OCI-LY7 (cell line): ENCODE data around the gene KDSR. TPM values are rescaled to one million over a fixed set of nuclear protein-coding genes. Genes with fewer than 3 reads are reported as not detected.

Experiments
- BruUV-seq: library from RNA; stranded (reverse); fragments of 400-500 nt; replicated peaks from 2 replicates; lab custom pipeline; 2021; lab: Mats Ljungman, UMichigan
- CTCF ChIA-PET: fragments of 300-600 bp; sonication (Branson Sonifier 250); formaldehyde crosslinking; loops from one replicate; lab custom pipeline; 2022; ENCODE audit warnings: antibody characterized with exemption; ENCODE audit not compliant: unreplicated experiment; lab: Charles Lee
- POLR2A ChIA-PET: fragments of 300-600 bp; sonication (Branson Sonifier 250); formaldehyde crosslinking; loops from one replicate; lab custom pipeline; 2022; ENCODE audit warnings: antibody characterized with exemption; lab: Charles Lee
- DNase-seq: peaks from one replicate; pipeline ENCODE4 v3.0.0-alpha.2; 2015; ENCODE audit warnings: low spot score
- H2AFZ ChIP-seq: fragments of 200-600 bp; sonication (generic), shearing (Covaris generic); 2 replicates; pipeline ENCODE4 v1.6.1; 2014; ENCODE audit warnings: mild to moderate bottlenecking, antibody characterized with exemption, low read length, moderate library complexity
- H3K27ac ChIP-seq: fragments of 200-600 bp; sonication (generic); 2 replicates; pipeline ENCODE4 v1.5.1; 2014; ENCODE audit warnings: mixed run types, low read depth, mild to moderate bottlenecking, moderate library complexity, low read length, inconsistent platforms; ENCODE audit not compliant: poor library complexity, severe bottlenecking
- H3K36me3 ChIP-seq: fragments of 200-600 bp; sonication (generic); 2 replicates; pipeline ENCODE4 v1.6.1; 2014; ENCODE audit warnings: mild to moderate bottlenecking, antibody characterized with exemption, low read length, moderate library complexity, mixed read lengths; ENCODE audit not compliant: insufficient read depth
- H3K4me1 ChIP-seq: fragments of 200-600 bp; sonication (generic); 2 replicates; pipeline ENCODE4 v1.5.1; 2014; ENCODE audit warnings: mild to moderate bottlenecking, low read length; ENCODE audit not compliant: insufficient read depth, poor library complexity, severe bottlenecking
- H3K4me2 ChIP-seq: fragments of 200-600 bp; sonication (generic); 2 replicates; pipeline ENCODE4 v1.6.1; 2014; ENCODE audit warnings: mild to moderate bottlenecking, low read length
- H3K4me3 ChIP-seq: fragments of 200-600 bp; sonication (generic); 2 replicates; pipeline ENCODE4 v1.5.1; 2014; ENCODE audit warnings: mild to moderate bottlenecking, low read depth, low read length; ENCODE audit not compliant: poor library complexity, severe bottlenecking
- H3K79me2 ChIP-seq: fragments of 200-600 bp; sonication (generic); 2 replicates; pipeline ENCODE4 v1.6.1; 2016; ENCODE audit warnings: low read depth, mild to moderate bottlenecking, low read length, moderate library complexity, mixed read lengths; ENCODE audit not compliant: insufficient read depth
- H3K9me2 ChIP-seq: fragments of 200-600 bp; sonication (generic); 2 replicates; pipeline ENCODE4 v1.6.1; 2016; ENCODE audit warnings: mild to moderate bottlenecking, low read length, mixed read lengths; ENCODE audit not compliant: insufficient read depth
- H3K9me3 ChIP-seq: fragments of 200-600 bp; sonication (generic); 2 replicates; pipeline ENCODE4 v1.6.1; 2014; ENCODE audit warnings: mild to moderate bottlenecking, mixed run types, low read length, mixed read lengths
- H4K20me1 ChIP-seq: fragments of 200-600 bp; sonication (generic); 2 replicates; pipeline ENCODE4 v1.6.1; 2014; ENCODE audit warnings: mild to moderate bottlenecking, antibody characterized with exemption, low read length, moderate library complexity, mixed read lengths; ENCODE audit not compliant: insufficient read depth
- CTCF ChIP-seq: fragments of 200-600 bp; sonication (generic); conservative IDR thresholded peaks from 2 replicates; pipeline ENCODE4 v1.5.1; 2014; ENCODE audit warnings: mild to moderate bottlenecking, antibody characterized with exemption, low read length, moderate library complexity, mixed read lengths
- EZH2phosphoT487 ChIP-seq: fragments of 200-600 bp; sonication (generic); IDR thresholded peaks from 2 replicates; pipeline ENCODE4 v1.6.1; 2018; ENCODE audit warnings: low read depth, borderline replicate concordance, mild to moderate bottlenecking, mixed run types, antibody characterized with exemption, low read length, moderate library complexity, mixed read lengths
- intact Hi-C: fragments of 100-400 bp; cut with micrococcal nuclease; formaldehyde crosslinking; loops from one replicate; pipeline ENCODE4 v1.10.0; 2022; ENCODE audit not compliant: unreplicated experiment
- total RNA-seq, 2 experiments: library from RNA; depleted of rRNA in 1 of 2; stranded (reverse); fragments of >200 nt in 1 of 2; shearing (Covaris generic) in 1 of 2; gene quantifications; 2 replicates each; pipeline ENCODE4 v1.2.3, GENCODE V29; 2014 to 2022

Gene KDSR
- total RNA-seq, 2 experiments from 2014 or later: 6.5 to 13.4 TPM

- no peak for TF ChIP-seq CTCF
- no peak for TF ChIP-seq EZH2phosphoT487
- ChIA-PET CTCF (no interaction called here), POLR2A (no interaction called here)
- no TSS peak for BruUV-seq
- intact Hi-C loops: no loop called here
- H3K36me3 ChIP-seq: no peaks in the 10 kb centered on the region
- no peak overlapping the region for H2AFZ ChIP-seq
- no peak overlapping the region for H3K27ac ChIP-seq
- H3K79me2 ChIP-seq: no peaks in the 10 kb centered on the region
- H3K9me3 ChIP-seq: no peaks in the 10 kb centered on the region
- H3K4me1 ChIP-seq: no peaks in the 10 kb centered on the region
- DNase-seq: no peak
- H4K20me1 ChIP-seq: no peaks in the 10 kb centered on the region
- no peak overlapping the region; the same call in 1 of the 2 replicates for H3K4me2 ChIP-seq
- H3K4me3 ChIP-seq: no peak overlapping the region
- no peaks in the 10 kb centered on the region for H3K9me2 ChIP-seq
These were observed 59.3 kb downstream of the KDSR start for GRCh38 chr18:63307551-63308200.

- Histone ChIP-seq H3K9me3 (no peaks in the 10 kb centered on the region), H3K9me2 (no peaks in the 10 kb centered on the region), H3K36me3 (no peaks in the 10 kb centered on the region), H3K4me3 (no peak overlapping the region), H3K4me1 (no peaks in the 10 kb centered on the region), H2AFZ (no peak overlapping the region), H3K27ac (no peak overlapping the region), H4K20me1 (no peaks in the 10 kb centered on the region), H3K79me2 (no peaks in the 10 kb centered on the region), H3K4me2 (no peak overlapping the region)
- CTCF ChIA-PET: no interaction called here
- no peak for TF ChIP-seq CTCF
- TF ChIP-seq EZH2phosphoT487: no peak
- no TSS peak for BruUV-seq
- POLR2A ChIA-PET: interaction anchor here (0.6 kb wide), 1 partner anchor 300 kb away, joined by 3 read pairs; no protein-coding TSS in a partner anchor
- DNase-seq: no peak
- intact Hi-C loops: no loop called here
These were observed 60.0 kb downstream of the KDSR start for GRCh38 chr18:63306819-63307550.

GRCh38 chr18:63306249-63306648, 60.8 kb downstream of the KDSR start:
- no TSS peak for BruUV-seq
- Histone ChIP-seq H3K79me2 (no peaks in the 10 kb centered on the region), H4K20me1 (no peaks in the 10 kb centered on the region), H3K4me1 (no peaks in the 10 kb centered on the region), H3K9me2 (no peaks in the 10 kb centered on the region), H3K36me3 (no peaks in the 10 kb centered on the region), H2AFZ (no peak overlapping the region), H3K27ac (no peak overlapping the region), H3K4me2 (no peak overlapping the region), H3K4me3 (no peak overlapping the region), H3K9me3 (no peaks in the 10 kb centered on the region)
- TF ChIP-seq CTCF (no peak), EZH2phosphoT487 (no peak)
- DNase-seq: no peak
- ChIA-PET CTCF (no interaction called here), POLR2A (no interaction called here)
- intact Hi-C loops: no loop called here
